Tibial nerve (tissue), 4 donors: ENCODE results near the gene SIRPD. TPM values are rescaled to one million over a fixed set of nuclear protein-coding genes. Genes with fewer than 3 reads are reported as not detected.

Experiments
- DNase-seq, 2 donors: peaks; one replicate each; pipeline ENCODE4 v3.0.0-alpha.2; 2019; ENCODE audit warnings: low spot score in 2 of 2
- H3K27ac ChIP-seq, 4 donors: fragments of 200-600 bp; sonication (generic) in 3 of 4; one replicate each; pipeline ENCODE4 v1.5.1; 2017 to 2019; ENCODE audit warnings: mild to moderate bottlenecking in 1 of 4
- H3K27me3 ChIP-seq, 2 donors: fragments of 200-600 bp; sonication (generic) in 1 of 2; one replicate each; pipeline versions ENCODE4 v1.5.1 to v1.6.0; 2017 to 2019
- H3K36me3 ChIP-seq, 3 donors: fragments of 200-600 bp; sonication (generic); one replicate each; pipeline ENCODE4 v1.5.1; 2018 to 2019
- H3K4me1 ChIP-seq, 4 donors: fragments of 200-600 bp; sonication (generic) in 3 of 4; one replicate each; pipeline ENCODE4 v1.5.1; 2017 to 2019
- H3K4me3 ChIP-seq, 4 donors: fragments of 200-600 bp; sonication (generic) in 3 of 4; one replicate each; pipeline ENCODE4 v1.5.1; 2017 to 2019; ENCODE audit warnings: mild to moderate bottlenecking in 1 of 4, moderate library complexity in 1 of 4
- H3K9me3 ChIP-seq, 4 donors: fragments of 200-600 bp; sonication (generic) in 3 of 4; one replicate each; pipeline ENCODE4 v1.5.1; 2017 to 2019
- CTCF ChIP-seq, 5 experiments: fragments of 200-600 bp in 3 of 5; fragments of 450-650 bp in 2 of 5; sonication (generic) in 3 of 5; IDR thresholded peaks; one replicate each; pipeline ENCODE4 v1.5.1; 2016 to 2019; ENCODE audit warnings: antibody characterized with exemption in 5 of 5, mild to moderate bottlenecking in 3 of 5, moderate library complexity in 2 of 5
- EP300 ChIP-seq, 2 donors: sonication (generic); formaldehyde crosslinking; IDR thresholded peaks; one replicate each; pipeline ENCODE4 v1.6.1; 2017; ENCODE audit warnings: antibody characterized with exemption in 2 of 2, mild to moderate bottlenecking in 1 of 2
- POLR2A ChIP-seq, 2 donors: fragments of 450-650 bp; IDR thresholded peaks; one replicate each; pipeline ENCODE4 v1.6.1; 2017; ENCODE audit warnings: antibody characterized with exemption in 2 of 2, mild to moderate bottlenecking in 2 of 2, moderate library complexity in 2 of 2
- WGBS, 2 donors: methylation state at CpG; one replicate each; pipeline ENCODE4 v1.1.5; 2018; 5-methylcytosine and 5-hydroxymethylcytosine counted together
- total RNA-seq, 4 donors: library from RNA; depleted of rRNA; stranded (reverse); fragments of >200 nt; gene quantifications; one replicate each; pipeline ENCODE4 v1.1.0, GENCODE V29; 2016

SIRPD gene
- total RNA-seq, 4 donors from 2014 or later: not detected

- H3K4me3 ChIP-seq: peak overlapping the region in 1 of 4 donors; percentile 9
- WGBS, 2 donors: 67 to 73% methylated on average over 11 of the region's 11 CpGs
- no peaks in the 10 kb centered on the region for H3K4me1 ChIP-seq
- no peak for TF ChIP-seq POLR2A (IDR thresholded peaks at IDR 0.05)
- no peak for TF ChIP-seq EP300 (IDR thresholded peaks at IDR 0.05)
- TF ChIP-seq CTCF (IDR thresholded peaks at IDR 0.05): no peak
- H3K27ac ChIP-seq: peak overlapping the region in 2 of 4 donors; percentile 26 to 55
- no peaks in the 10 kb centered on the region for H3K27me3 ChIP-seq
- no peaks in the 10 kb centered on the region for H3K9me3 ChIP-seq
- no peaks in the 10 kb centered on the region for H3K36me3 ChIP-seq
- no peak for DNase-seq
Observed at GRCh38 chr20:1536893-1537730, 20.4 kb downstream of the SIRPD start.

GRCh38 chr20:1535420-1536175 lies 21.9 kb downstream of the SIRPD start:
- DNase-seq: no peak
- 77 to 86% methylated on average over 5 of the region's 5 CpGs for WGBS, 2 donors
- no peak overlapping the region for H3K27ac ChIP-seq
- H3K36me3 ChIP-seq: no peaks in the 10 kb centered on the region
- H3K9me3 ChIP-seq: no peaks in the 10 kb centered on the region
- TF ChIP-seq CTCF (IDR thresholded peaks at IDR 0.05): no peak
- TF ChIP-seq POLR2A (IDR thresholded peaks at IDR 0.05): no peak
- TF ChIP-seq EP300 (IDR thresholded peaks at IDR 0.05): peak in 1 of 2 donors; percentile 33
- H3K4me3 ChIP-seq: no peak overlapping the region
- no peaks in the 10 kb centered on the region for H3K4me1 ChIP-seq
- H3K27me3 ChIP-seq: no peaks in the 10 kb centered on the region

GRCh38 chr20:1534526-1534925 lies 23.0 kb downstream of the SIRPD start:
- no peak overlapping the region for H3K27ac ChIP-seq
- H3K9me3 ChIP-seq: no peaks in the 10 kb centered on the region
- no peaks in the 10 kb centered on the region for H3K4me1 ChIP-seq
- H3K4me3 ChIP-seq: no peak overlapping the region
- H3K36me3 ChIP-seq: no peaks in the 10 kb centered on the region
- DNase-seq: no peak
- no peaks in the 10 kb centered on the region for H3K27me3 ChIP-seq
- WGBS, 2 donors: 65 to 73% methylated on average over 5 of the region's 5 CpGs
- TF ChIP-seq EP300 (IDR thresholded peaks at IDR 0.05) (no peak), CTCF (IDR thresholded peaks at IDR 0.05) (no peak), POLR2A (IDR thresholded peaks at IDR 0.05) (no peak)

GRCh38 chr20:1533059-1533458 lies 24.4 kb downstream of the SIRPD start:
- Histone ChIP-seq H3K36me3 (no peaks in the 10 kb centered on the region), H3K27me3 (no peaks in the 10 kb centered on the region), H3K4me3 (no peak overlapping the region), H3K4me1 (no peaks in the 10 kb centered on the region), H3K27ac (no peak overlapping the region), H3K9me3 (no peaks in the 10 kb centered on the region)
- no peak for DNase-seq
- no peak for TF ChIP-seq EP300 (IDR thresholded peaks at IDR 0.05)
- no peak for TF ChIP-seq POLR2A (IDR thresholded peaks at IDR 0.05)
- TF ChIP-seq CTCF (IDR thresholded peaks at IDR 0.05): no peak
- WGBS, 2 donors: 74 to 75% methylated on average over 4 of the region's 4 CpGs

GRCh38 chr20:1528811-1529210 lies 28.7 kb downstream of the SIRPD start:
- Histone ChIP-seq H3K36me3 (no peaks in the 10 kb centered on the region), H3K4me1 (no peaks in the 10 kb centered on the region), H3K9me3 (no peaks in the 10 kb centered on the region), H3K27ac (no peak overlapping the region), H3K27me3 (no peaks in the 10 kb centered on the region), H3K4me3 (no peak overlapping the region)
- no peak for TF ChIP-seq POLR2A (IDR thresholded peaks at IDR 0.05)
- no peak for TF ChIP-seq CTCF (IDR thresholded peaks at IDR 0.05)
- TF ChIP-seq EP300 (IDR thresholded peaks at IDR 0.05): no peak
- DNase-seq: no peak
- WGBS, 2 donors: 35 to 38% methylated on average over 1 of the region's 1 CpG
